ENCODE measurements around the gene KIF13A.
A peak's percentile ranks its signal among the peaks of the same experiment; 100 is the strongest.
"Not testable (repeated sequence)": the region's sequence is repeated elsewhere in the genome, so short reads cannot be mapped to it uniquely, and the experiment has no call there.

KIF13A gene

GRCh38 chr6:17877196-17877894 lies 110.1 kb downstream of the KIF13A start:
- DNase-seq: no peak

GRCh38 chr6:17874753-17875152 lies 112.7 kb downstream of the KIF13A start:
- no peak for DNase-seq

DNA sequence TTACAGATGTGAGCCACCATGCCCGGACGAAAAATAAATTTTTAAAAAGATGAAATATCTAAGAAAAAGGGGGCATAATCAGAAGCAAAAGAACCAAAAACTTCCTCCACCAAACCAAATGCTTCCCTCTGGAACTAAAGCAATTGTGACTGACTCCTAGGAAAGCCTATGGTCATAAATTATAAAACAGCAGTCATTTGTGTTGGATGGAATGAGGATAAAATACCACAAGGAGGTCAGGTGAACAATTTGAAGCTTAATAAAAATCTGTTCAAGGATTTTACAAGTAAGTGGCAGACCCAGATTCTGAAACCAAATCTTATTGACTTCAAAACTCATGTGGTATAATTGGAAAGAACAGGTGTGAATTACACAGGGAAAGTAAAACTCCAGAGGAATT lies 114.5 kb downstream of the KIF13A start:
- DNase-seq: no peak

DNA sequence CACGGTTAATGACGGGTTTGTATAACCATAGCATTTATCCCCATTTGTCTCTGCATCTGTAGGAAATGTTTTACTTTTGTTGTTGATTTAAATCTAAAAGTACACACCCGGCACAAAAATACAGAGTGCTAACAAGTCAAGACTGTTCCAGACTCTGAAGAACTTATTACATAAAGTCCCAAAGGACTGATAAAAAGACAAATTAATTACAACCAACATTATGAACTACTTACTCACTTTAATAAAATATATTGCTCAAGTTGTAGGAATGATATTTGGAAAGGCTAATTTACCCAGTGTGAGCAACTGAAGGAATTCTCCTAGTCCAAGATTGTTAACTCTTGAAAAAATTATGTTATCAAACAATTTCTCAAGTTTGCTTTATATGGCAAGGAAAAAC lies 115.6 kb downstream of the KIF13A start:
- no peak for DNase-seq

DNA sequence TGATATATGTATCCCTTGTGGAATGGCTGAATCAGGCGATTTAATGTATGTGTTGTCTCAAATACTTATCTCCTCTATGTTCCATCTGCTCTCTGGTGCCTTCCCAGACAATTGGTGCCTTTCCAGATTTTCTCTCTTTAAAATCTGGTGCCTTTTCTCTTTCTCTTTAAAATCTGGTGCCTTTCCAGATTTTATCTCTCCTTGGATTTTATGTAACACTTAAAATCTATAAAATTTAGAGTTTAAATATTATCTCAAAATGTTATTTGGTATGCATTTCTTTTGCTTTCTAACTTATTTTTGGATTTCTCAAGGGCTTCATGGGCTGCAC lies 116.3 kb downstream of the KIF13A start:
- DNase-seq: no peak

- DNase-seq: no peak
These were observed 116.9 kb downstream of the KIF13A start for GRCh38 chr6:17870300-17871188.

- no peak for DNase-seq
These were observed 117.7 kb downstream of the KIF13A start for GRCh38 chr6:17869753-17870050.

GRCh38 chr6:17869010-17869752 lies 118.3 kb downstream of the KIF13A start:
- peak in 15 of 56 donors; percentile 5 to 69 (median 24) for DNase-seq

DNA sequence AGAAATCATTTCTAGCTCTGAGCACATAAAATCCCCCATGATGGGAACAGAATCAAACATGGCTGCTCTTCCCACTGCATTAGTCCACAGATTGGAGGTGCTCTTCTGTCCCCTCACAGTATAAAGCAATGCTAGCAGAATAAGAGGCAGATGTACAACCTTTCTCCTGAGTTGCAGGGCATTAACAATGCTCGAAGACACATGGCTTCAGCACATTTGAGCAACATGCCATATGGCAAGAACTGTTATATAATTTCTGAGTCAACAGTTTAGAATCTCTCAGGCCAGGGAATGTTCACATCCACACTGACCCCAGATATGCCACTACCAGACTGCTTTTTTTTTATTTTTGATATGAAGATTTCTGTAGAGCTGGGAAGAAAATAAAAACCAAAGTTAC lies 119.6 kb downstream of the KIF13A start:
- peak in 1 of 56 donors; percentile 11 for DNase-seq

DNA sequence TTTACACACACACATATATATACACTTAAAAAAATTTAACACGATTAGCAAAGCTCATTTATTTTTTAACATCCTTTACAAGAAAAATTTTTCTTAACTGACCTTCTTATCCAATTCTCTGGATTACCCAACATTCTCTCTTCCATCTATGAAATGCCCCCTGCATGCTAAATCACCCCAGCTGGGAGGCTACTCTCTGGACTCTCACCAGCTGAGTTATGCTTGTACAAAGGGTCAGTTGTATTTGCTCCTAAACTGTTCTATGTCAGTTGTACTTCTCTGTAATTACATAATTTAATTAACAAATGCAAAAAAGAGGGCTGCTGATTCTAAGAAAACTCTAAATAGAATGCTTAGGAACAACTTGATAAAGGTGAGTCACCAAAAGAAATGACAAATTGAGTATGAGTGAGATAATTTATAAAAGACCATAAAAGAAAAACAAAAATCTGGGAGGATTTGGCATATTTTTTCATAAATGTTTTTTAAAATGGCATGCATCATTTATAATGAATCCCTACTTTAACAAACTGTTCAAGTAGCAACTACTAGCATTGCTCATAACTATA lies 120.5 kb downstream of the KIF13A start:
- DNase-seq: peak in 42 of 56 donors; percentile 2 to 83 (median 35)

DNA sequence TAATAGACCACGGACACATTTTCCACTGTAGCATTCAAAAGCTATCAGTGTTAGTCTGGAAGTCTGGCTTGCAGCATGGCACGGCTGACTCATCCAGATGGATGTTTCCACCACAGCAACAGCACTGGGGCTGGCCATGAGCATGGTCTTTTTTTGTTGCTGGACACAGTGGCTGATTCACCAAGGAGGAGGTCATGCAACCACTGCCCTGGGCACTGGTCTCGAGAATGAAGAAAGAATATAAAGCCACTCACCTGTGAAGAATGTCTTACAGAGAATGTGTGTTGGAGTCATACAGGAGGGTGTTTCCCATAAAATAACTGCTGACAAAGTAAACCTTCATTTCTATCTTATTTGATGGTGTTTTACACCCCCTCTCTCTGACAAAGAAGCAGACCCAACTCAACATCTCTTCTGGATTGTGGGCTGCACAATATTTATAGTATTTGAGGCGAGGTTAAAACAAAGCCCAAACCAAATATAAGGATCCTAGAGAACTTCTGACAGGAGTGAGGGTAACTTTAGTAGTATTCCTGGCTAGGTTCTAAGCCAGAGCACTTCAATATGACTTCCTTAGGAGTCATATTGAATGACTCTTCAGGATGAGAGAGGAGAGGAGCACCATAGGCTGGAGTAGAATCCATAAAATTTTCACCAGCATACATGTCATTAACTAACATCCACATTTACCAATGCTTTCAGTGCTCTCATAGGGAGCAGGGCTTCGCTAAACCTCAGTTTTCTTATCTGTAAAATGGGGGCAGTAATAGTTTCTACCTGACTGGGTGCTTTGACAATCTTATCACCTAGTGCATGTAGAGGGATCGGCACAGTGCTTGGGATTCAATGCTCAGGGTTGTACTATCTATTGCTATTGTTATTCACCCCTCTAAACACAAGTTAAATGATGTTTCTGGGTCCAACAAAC lies 121.4 kb downstream of the KIF13A start:
- peak in 42 of 56 donors; percentile 6 to 74 (median 42) for DNase-seq

GRCh38 chr6:17865243-17865642 lies 122.2 kb downstream of the KIF13A start:
- peak in 9 of 56 donors; percentile 2 to 22 (median 13) for DNase-seq

DNA sequence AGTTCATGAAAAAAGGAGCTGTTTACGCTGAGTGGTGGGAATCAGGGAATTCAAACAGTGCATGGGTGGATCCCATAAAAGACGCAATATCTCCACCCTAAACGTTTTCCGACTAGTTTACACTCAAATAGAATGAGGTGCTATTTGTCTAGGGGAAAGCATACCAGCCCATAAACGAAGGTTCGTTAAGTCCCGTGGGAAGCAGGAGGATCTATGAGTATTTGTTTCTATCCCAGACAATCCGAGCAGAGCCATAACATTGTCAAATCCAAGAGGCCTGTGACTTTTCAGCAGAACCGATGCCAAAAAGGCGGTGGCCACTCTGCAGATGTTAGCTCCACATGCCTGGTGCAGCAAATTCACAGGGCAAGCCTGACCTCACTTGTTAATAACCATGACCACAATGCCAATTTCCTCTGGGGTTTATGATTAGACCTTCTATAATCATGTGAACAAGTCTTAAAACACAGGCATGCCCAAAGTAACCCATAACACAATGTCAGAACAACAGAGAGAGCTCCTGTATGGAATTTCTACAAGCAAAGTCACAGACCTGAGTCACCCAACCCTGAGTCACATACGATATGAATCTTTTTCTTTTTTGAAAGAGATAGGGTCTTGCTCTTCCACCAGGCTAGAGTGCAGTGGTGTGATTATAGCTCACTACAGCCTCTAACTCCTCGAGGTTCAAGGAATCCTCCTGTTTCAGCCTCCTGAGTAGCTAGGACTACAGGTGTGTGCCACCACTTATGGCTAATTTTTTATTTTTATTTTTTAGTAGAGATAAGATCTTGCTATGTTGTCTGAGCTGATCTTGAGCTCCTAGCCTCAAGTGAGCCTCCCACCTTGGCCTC lies 123.3 kb downstream of the KIF13A start:
- peak in 44 of 56 donors; percentile 6 to 81 (median 32) for DNase-seq

DNA sequence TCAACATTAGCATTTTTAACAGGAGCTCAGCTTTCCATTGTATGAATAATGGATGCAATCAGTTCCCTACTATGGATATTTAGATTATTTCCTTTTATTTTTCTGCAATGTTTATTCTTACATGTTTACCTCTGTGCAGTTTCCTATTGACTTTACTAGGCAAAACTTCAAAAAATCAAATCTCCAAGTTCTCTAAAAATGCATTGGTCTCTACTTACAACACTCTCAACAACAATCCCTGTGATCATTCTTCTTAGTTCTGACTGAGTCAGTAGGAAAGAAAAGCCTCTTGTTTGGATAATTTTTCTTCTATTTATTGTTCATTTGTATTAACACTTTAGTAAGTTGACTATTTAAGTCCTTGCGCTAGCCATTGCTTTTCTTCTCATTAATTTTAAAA lies 126.1 kb downstream of the KIF13A start:
- DNase-seq: no peak

- DNase-seq: no peak
These were observed 127.6 kb downstream of the KIF13A start for GRCh38 chr6:17859846-17860245.

DNA sequence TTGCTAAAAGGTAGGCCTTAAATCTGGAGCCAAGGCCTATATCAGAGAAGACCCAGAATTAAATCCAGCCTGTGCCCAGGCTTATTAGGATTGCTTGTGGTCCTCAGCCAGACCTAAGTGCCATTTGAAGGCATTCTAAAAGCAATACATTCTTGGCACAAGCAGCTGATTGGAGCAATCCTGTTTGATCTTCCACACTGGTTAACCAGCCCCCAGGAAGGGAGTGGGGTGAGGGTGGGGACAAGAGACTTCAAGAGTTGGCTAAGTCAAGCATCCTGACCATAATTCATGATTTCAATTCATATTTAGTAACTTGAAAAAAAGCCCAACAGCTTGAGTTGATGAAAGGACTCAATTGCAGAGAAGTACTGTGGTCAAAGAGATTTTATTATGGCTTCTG lies 128.9 kb downstream of the KIF13A start:
- no peak for DNase-seq

DNA sequence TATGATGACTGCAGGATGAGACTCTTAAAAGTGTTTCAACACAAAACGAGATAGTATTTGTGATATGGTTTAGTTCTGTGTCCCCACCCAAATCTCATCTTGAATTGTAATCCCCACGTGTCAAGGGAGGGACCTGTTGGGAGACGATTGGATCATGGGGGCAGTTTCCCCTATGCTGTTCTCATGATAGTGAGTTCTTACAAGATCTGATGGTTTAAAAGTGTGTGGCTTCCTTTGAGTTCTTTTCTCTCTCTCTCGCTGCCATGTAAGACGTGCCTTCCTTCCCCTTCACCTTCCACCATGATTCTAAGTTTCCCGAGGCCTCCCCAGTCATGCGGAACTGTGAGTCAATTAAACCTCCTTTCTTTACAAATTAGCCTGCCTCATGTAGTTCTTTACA lies 130.2 kb downstream of the KIF13A start:
- DNase-seq: not testable (repeated sequence)

- DNase-seq: no peak
These were observed 131.1 kb downstream of the KIF13A start for GRCh38 chr6:17856306-17856705.

DNA sequence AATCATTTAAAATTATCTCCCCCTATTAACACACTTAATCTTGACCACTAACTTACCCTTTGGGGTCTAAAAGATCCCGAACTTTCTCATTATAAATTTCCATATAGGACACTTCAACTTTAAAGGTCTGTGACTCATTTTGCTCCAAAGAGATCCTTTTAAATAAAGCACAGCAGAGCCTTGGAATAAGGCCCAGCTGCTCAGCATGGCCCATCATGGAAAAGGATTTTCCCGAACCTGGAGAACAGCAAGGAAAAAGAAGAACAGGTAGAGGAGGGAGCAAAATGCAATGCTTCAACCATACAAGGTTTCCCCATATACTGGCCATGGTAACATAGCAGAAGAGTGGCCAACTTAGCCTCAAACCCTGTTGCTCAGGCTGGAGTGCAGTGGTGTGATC lies 132.1 kb downstream of the KIF13A start:
- no peak for DNase-seq

- DNase-seq: no peak
These were observed 133.9 kb downstream of the KIF13A start for GRCh38 chr6:17853533-17853932.
